ENCODE data around the gene GALNT17. TPM values are rescaled to one million over a fixed set of nuclear protein-coding genes. Genes with fewer than 3 reads are reported as not detected.
A peak's percentile ranks its signal among the peaks of the same experiment; 100 is the strongest.

Gene GALNT17
- total RNA-seq, 4 donors from 2014 or later, result 66.0 to 97.9 (median 76.0) TPM

GRCh38 chr7:71137479-71137878, 5.5 kb downstream of the GALNT17 start:
- TF ChIP-seq CTCF (IDR thresholded peaks at IDR 0.05) (no peak), EP300 (IDR thresholded peaks at IDR 0.05) (no peak), POLR2A (IDR thresholded peaks at IDR 0.05) (no peak)
- H3K4me3 ChIP-seq, result no peak overlapping the region
- DNase-seq (ENCODE audit: low spot score in 2 of 2), result no peak
- H3K9me3 ChIP-seq, result no peaks in the 10 kb centered on the region
- no peak overlapping the region for H3K27ac ChIP-seq
- H3K27me3 ChIP-seq, result no peaks in the 10 kb centered on the region
- WGBS, 2 donors, result 91% methylated on average over 7 of the region's 7 CpGs
- H3K4me1 ChIP-seq, result peaks cover 0 to 13% (median 0%) of the 10 kb centered on the region in 4 donors
- peaks cover 0 to 5% (median 0%) of the 10 kb centered on the region in 3 donors for H3K36me3 ChIP-seq

- H3K27ac ChIP-seq, result no peak overlapping the region
- H3K36me3 ChIP-seq, result peaks cover 0 to 5% (median 0%) of the 10 kb centered on the region in 3 donors
- TF ChIP-seq EP300 (IDR thresholded peaks at IDR 0.05), result no peak
- no peak for TF ChIP-seq POLR2A (IDR thresholded peaks at IDR 0.05)
- no peak for TF ChIP-seq CTCF (IDR thresholded peaks at IDR 0.05)
- no peak overlapping the region for H3K4me3 ChIP-seq
- no peak for DNase-seq (ENCODE audit: low spot score in 2 of 2)
- peaks cover 0 to 10% (median 0%) of the 10 kb centered on the region in 4 donors for H3K4me1 ChIP-seq
- peaks cover 0 to 17% (median 0%) of the 10 kb centered on the region in 4 donors for H3K9me3 ChIP-seq
- WGBS, 2 donors, result 59 to 69% methylated on average over 4 of the region's 4 CpGs
- H3K27me3 ChIP-seq, result no peaks in the 10 kb centered on the region
Measured at GRCh38 chr7:71140264-71140663, 8.3 kb downstream of the GALNT17 start.

GRCh38 chr7:71144963-71145362, 13.0 kb downstream of the GALNT17 start:
- Histone ChIP-seq H3K4me1 (peaks cover 0 to 13% (median 0%) of the 10 kb centered on the region in 4 donors), H3K27ac (no peak overlapping the region), H3K9me3 (peaks cover 0 to 20% (median 0%) of the 10 kb centered on the region in 4 donors), H3K36me3 (peaks cover 0 to 12% (median 0%) of the 10 kb centered on the region in 3 donors), H3K27me3 (no peaks in the 10 kb centered on the region), H3K4me3 (no peak overlapping the region)
- no peak for DNase-seq (ENCODE audit: low spot score in 2 of 2)
- TF ChIP-seq EP300 (IDR thresholded peaks at IDR 0.05) (no peak), CTCF (IDR thresholded peaks at IDR 0.05) (no peak), POLR2A (IDR thresholded peaks at IDR 0.05) (no peak)
- WGBS, 2 donors, result 86 to 88% methylated on average over 6 of the region's 6 CpGs

- peaks cover 0 to 11% (median 0%) of the 10 kb centered on the region in 3 donors for H3K36me3 ChIP-seq
- 54 to 57% methylated on average over 24 of the region's 24 CpGs for WGBS, 2 donors
- H3K4me3 ChIP-seq, result no peak overlapping the region
- H3K9me3 ChIP-seq, result peaks cover 0 to 32% (median 0%) of the 10 kb centered on the region in 4 donors
- no peak for DNase-seq (ENCODE audit: low spot score in 2 of 2)
- H3K4me1 ChIP-seq, result peaks cover 0 to 13% (median 0%) of the 10 kb centered on the region in 4 donors
- TF ChIP-seq EP300 (IDR thresholded peaks at IDR 0.05) (no peak), CTCF (IDR thresholded peaks at IDR 0.05) (no peak)
- peak overlapping the region in 2 of 4 donors; percentile 56 to 71 for H3K27ac ChIP-seq
- no peaks in the 10 kb centered on the region for H3K27me3 ChIP-seq
Measured at GRCh38 chr7:71145906-71146901, 14.3 kb downstream of the GALNT17 start.

DNA sequence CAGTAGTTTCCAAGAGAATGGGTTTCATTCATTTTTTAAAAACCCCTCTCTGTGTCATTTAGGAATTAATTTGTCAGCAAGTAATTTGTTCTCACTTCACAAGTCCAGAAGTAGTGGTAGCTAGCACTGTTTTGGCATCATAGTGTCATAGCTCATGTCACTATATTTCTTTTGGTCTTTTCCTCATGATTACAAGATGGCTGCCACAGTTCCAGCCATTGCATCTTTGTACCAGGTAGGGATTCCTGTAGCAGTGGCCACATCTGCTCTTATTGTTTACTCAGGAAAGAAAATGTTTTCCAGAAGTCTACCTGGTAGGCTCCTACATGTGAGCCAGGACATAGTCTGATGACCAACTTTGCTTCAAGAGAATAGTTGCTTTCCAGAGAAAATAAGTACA, 16.2 kb downstream of the GALNT17 start:
- no peak for DNase-seq (ENCODE audit: low spot score in 2 of 2)
- no peaks in the 10 kb centered on the region for H3K27me3 ChIP-seq
- H3K4me1 ChIP-seq, result peaks cover 0 to 13% (median 0%) of the 10 kb centered on the region in 4 donors
- TF ChIP-seq POLR2A (IDR thresholded peaks at IDR 0.05) (no peak), EP300 (IDR thresholded peaks at IDR 0.05) (no peak), CTCF (IDR thresholded peaks at IDR 0.05) (no peak)
- no peak overlapping the region for H3K4me3 ChIP-seq
- no peak overlapping the region for H3K27ac ChIP-seq
- peaks cover 0 to 11% (median 0%) of the 10 kb centered on the region in 3 donors for H3K36me3 ChIP-seq
- peaks cover 0 to 28% (median 0%) of the 10 kb centered on the region in 4 donors for H3K9me3 ChIP-seq
